Measurements from ENCODE around the gene DDX10. TPM values are rescaled to one million over a fixed set of nuclear protein-coding genes. Genes with fewer than 3 reads are reported as not detected.

Gene DDX10
- total RNA-seq (2022; extraction: Qiagen RNA extraction), result 53.3 to 74.3 TPM (median 54.6 TPM) in 5 replicates

GRCh38 chr11:108664730-108665525 lies at the start of gene DDX10:
DDX10 (plus strand) TSS chr11:108665069; CDS start chr11:108665154, 85 bp downstream.

Other genes starting within 250 kb of the DDX10 start
- 0.12 to 0.29 TPM (median 0.21 TPM) in 5 replicates for gene C11orf65, start 197.5 kb upstream of the DDX10 start, total RNA-seq (2022; extraction: Qiagen RNA extraction)
- 8.0 to 12.4 TPM (median 11.1 TPM) in 5 replicates for gene POGLUT3, start 166.7 kb upstream of the DDX10 start, total RNA-seq (2022; extraction: Qiagen RNA extraction)
- gene EXPH5, start 71.3 kb upstream of the DDX10 start, total RNA-seq (2022; extraction: Qiagen RNA extraction), result 0.01 to 0.05 TPM (median 0.02 TPM) in 5 replicates